Mesendoderm (in vitro differentiated cells): ENCODE measurements around the gene DCAF7.
A peak's percentile ranks its signal among the peaks of the same experiment; 100 is the strongest.

ENCODE experiments used
- DNase-seq: peaks from one replicate; pipeline ENCODE4 v3.0.0; 2013
- H2AK5ac ChIP-seq: 2 replicates; pipeline ENCODE4 v1.6.1; 2013; ENCODE audit warnings: low read length, inconsistent platforms
- H2BK120ac ChIP-seq: 2 replicates; pipeline ENCODE4 v1.6.1; 2013; ENCODE audit warnings: low read depth, mild to moderate bottlenecking, low read length, moderate library complexity, mixed read lengths
- H2BK15ac ChIP-seq: replicated peaks from 2 replicates; pipeline ENCODE4 v1.6.1; 2013; ENCODE audit warnings: low read depth, mild to moderate bottlenecking, moderate library complexity
- H2BK5ac ChIP-seq: 2 replicates; pipeline ENCODE4 v1.6.1; 2013; ENCODE audit warnings: low read length, inconsistent platforms
- H3K18ac ChIP-seq: 2 replicates; pipeline ENCODE4 v1.6.1; 2013; ENCODE audit warnings: mild to moderate bottlenecking, low read length, mixed read lengths
- H3K23ac ChIP-seq: one replicate; pipeline ENCODE4 v1.6.1; 2013; ENCODE audit warnings: low read length
- H3K27ac ChIP-seq: 2 replicates; pipeline ENCODE4 v1.5.1; 2013; ENCODE audit warnings: low read depth, mild to moderate bottlenecking, inconsistent platforms, low read length, moderate library complexity
- H3K27me3 ChIP-seq: 2 replicates; pipeline ENCODE4 v1.6.1; 2013; ENCODE audit warnings: low read length, control low read depth, mild to moderate bottlenecking, inconsistent platforms; ENCODE audit not compliant: insufficient read depth, poor library complexity
- H3K36me3 ChIP-seq: 2 replicates; pipeline ENCODE4 v1.6.1; 2013; ENCODE audit warnings: low read length, inconsistent platforms; ENCODE audit not compliant: control insufficient read depth, insufficient read depth
- H3K4ac ChIP-seq: one replicate; pipeline ENCODE4 v1.6.1; 2013; ENCODE audit warnings: low read depth, mild to moderate bottlenecking, low read length, moderate library complexity
- H3K4me1 ChIP-seq: 2 replicates; pipeline ENCODE4 v1.6.1; 2013; ENCODE audit warnings: low read depth, low read length, inconsistent platforms; ENCODE audit not compliant: control insufficient read depth
- H3K4me2 ChIP-seq: 2 replicates; pipeline ENCODE4 v1.6.1; 2013; ENCODE audit warnings: low read length
- H3K4me3 ChIP-seq: 2 replicates; pipeline ENCODE4 v1.5.1; 2013; ENCODE audit warnings: mild to moderate bottlenecking, low read length
- H3K56ac ChIP-seq: one replicate; pipeline ENCODE4 v1.6.1; 2013; ENCODE audit warnings: low read length
- H3K79me1 ChIP-seq: 2 replicates; pipeline ENCODE4 v1.6.1; 2013; ENCODE audit warnings: low read length, inconsistent platforms
- H3K79me2 ChIP-seq: 2 replicates; pipeline ENCODE4 v1.6.1; 2013; ENCODE audit warnings: mild to moderate bottlenecking, low read length; ENCODE audit not compliant: control insufficient read depth, insufficient read depth
- H3K9ac ChIP-seq: 2 replicates; pipeline ENCODE4 v1.6.1; 2013; ENCODE audit warnings: low read length, inconsistent platforms
- H4K5ac ChIP-seq: one replicate; pipeline ENCODE4 v1.6.1; 2013; ENCODE audit warnings: low read length
- H4K8ac ChIP-seq: one replicate; pipeline ENCODE4 v1.6.1; 2013; ENCODE audit warnings: low read depth, mild to moderate bottlenecking, control low read depth, low read length, moderate library complexity
- WGBS: extraction: QIAGEN DNeasy Blood & Tissue Kit; methylation state at CpG from one replicate; pipeline ENCODE4 v1.1.7; 2013; ENCODE audit warnings: low lambda C conversion rate, missing lambda C conversion rate; ENCODE audit not compliant: insufficient coverage; ENCODE audit errors: extremely low coverage; 5-methylcytosine and 5-hydroxymethylcytosine counted together

DCAF7 gene

GRCh38 chr17:63595132-63595531 lies 44.9 kb downstream of the DCAF7 start:
- no peaks in the 10 kb centered on the region for H3K4me1 ChIP-seq
- H3K79me2 ChIP-seq: no peaks in the 10 kb centered on the region
- H2BK5ac ChIP-seq: no peak overlapping the region
- H3K4me2 ChIP-seq: no peak overlapping the region
- H3K18ac ChIP-seq: no peak overlapping the region
- no peak for DNase-seq
- no peak overlapping the region for H3K27ac ChIP-seq
- no peak overlapping the region for H4K8ac ChIP-seq
- no peak overlapping the region for H3K23ac ChIP-seq
- H3K27me3 ChIP-seq: no peaks in the 10 kb centered on the region
- H2BK120ac ChIP-seq: no peak overlapping the region
- no peak overlapping the region for H3K9ac ChIP-seq
- no CpG with 5 or more reads among the region's 3 CpGs for WGBS
- H3K56ac ChIP-seq: no peak overlapping the region
- H3K4me3 ChIP-seq: no peak overlapping the region
- no peaks in the 10 kb centered on the region for H3K79me1 ChIP-seq
- no peak overlapping the region for H2AK5ac ChIP-seq
- no peak overlapping the region for H2BK15ac ChIP-seq
- H3K36me3 ChIP-seq: peaks cover 5% of the 10 kb centered on the region
- H4K5ac ChIP-seq: no peak overlapping the region
- H3K4ac ChIP-seq: no peak overlapping the region

GRCh38 chr17:63596856-63597586 lies 46.7 kb downstream of the DCAF7 start:
- Histone ChIP-seq H3K79me1 (peaks cover 2% of the 10 kb centered on the region), H3K56ac (no peak overlapping the region), H3K4me3 (no peak overlapping the region), H4K8ac (no peak overlapping the region), H3K18ac (no peak overlapping the region), H3K4me2 (no peak overlapping the region), H2BK15ac (no peak overlapping the region), H4K5ac (no peak overlapping the region), H2BK120ac (no peak overlapping the region), H3K4ac (no peak overlapping the region), H3K27ac (no peak overlapping the region), H3K9ac (no peak overlapping the region), H3K27me3 (no peaks in the 10 kb centered on the region), H3K79me2 (no peaks in the 10 kb centered on the region), H2AK5ac (no peak overlapping the region), H2BK5ac (no peak overlapping the region), H3K23ac (no peak overlapping the region), H3K4me1 (peaks cover 4% of the 10 kb centered on the region), H3K36me3 (no peaks in the 10 kb centered on the region)
- WGBS: no CpG with 5 or more reads among the region's 6 CpGs
- no peak for DNase-seq

- no peak for DNase-seq
- H2BK5ac ChIP-seq: no peak overlapping the region
- no peak overlapping the region for H3K4ac ChIP-seq
- no peak overlapping the region for H3K9ac ChIP-seq
- no peak overlapping the region for H3K18ac ChIP-seq
- H3K27ac ChIP-seq: no peak overlapping the region
- H2BK120ac ChIP-seq: no peak overlapping the region
- H4K8ac ChIP-seq: no peak overlapping the region
- H3K4me2 ChIP-seq: no peak overlapping the region
- peaks cover 2% of the 10 kb centered on the region for H3K79me1 ChIP-seq
- no peak overlapping the region for H3K4me3 ChIP-seq
- no CpG with 5 or more reads among the region's 2 CpGs for WGBS
- no peak overlapping the region for H3K56ac ChIP-seq
- no peak overlapping the region for H2BK15ac ChIP-seq
- H3K36me3 ChIP-seq: no peaks in the 10 kb centered on the region
- H3K4me1 ChIP-seq: peaks cover 4% of the 10 kb centered on the region
- H4K5ac ChIP-seq: no peak overlapping the region
- H3K27me3 ChIP-seq: no peaks in the 10 kb centered on the region
- H3K79me2 ChIP-seq: no peaks in the 10 kb centered on the region
- H3K23ac ChIP-seq: no peak overlapping the region
- no peak overlapping the region for H2AK5ac ChIP-seq
These were observed 48.0 kb downstream of the DCAF7 start for GRCh38 chr17:63598281-63598680.

GRCh38 chr17:63600569-63601438 lies 50.5 kb downstream of the DCAF7 start, which contains the start of gene TACO1:
Gene TACO1 (plus strand): TSS chr17:63600895. CDS start chr17:63601084, 189 bp downstream.
- Histone ChIP-seq H3K4ac (peak within 1 kb of the TSS; percentile 77), H2BK15ac (no peak within 1 kb of the TSS), H3K27me3 (no peaks in the 10 kb centered on the region), H4K8ac (no peak within 1 kb of the TSS), H3K36me3 (no peaks in the 10 kb centered on the region), H3K23ac (no peak within 1 kb of the TSS), H3K56ac (peak within 1 kb of the TSS; percentile 94), H3K27ac (no peak within 1 kb of the TSS), H3K4me2 (peak within 1 kb of the TSS; percentile 85), H4K5ac (peak within 1 kb of the TSS; percentile 74), H3K79me2 (no peaks in the 10 kb centered on the region), H2AK5ac (no peak within 1 kb of the TSS), H3K79me1 (peaks cover 2% of the 10 kb centered on the region), H2BK120ac (no peak within 1 kb of the TSS), H3K9ac (peak within 1 kb of the TSS; percentile 86), H2BK5ac (no peak within 1 kb of the TSS), H3K4me1 (peaks cover 4% of the 10 kb centered on the region), H3K4me3 (peak within 1 kb of the TSS; percentile 78), H3K18ac (peak within 1 kb of the TSS; percentile 35)
- no CpG with 5 or more reads among the region's 61 CpGs for WGBS
- peak; percentile 89 for DNase-seq

GRCh38 chr17:63601439-63602371 lies 51.4 kb downstream of the DCAF7 start:
- no peaks in the 10 kb centered on the region for H3K27me3 ChIP-seq
- peak overlapping the region; percentile 77 for H3K4ac ChIP-seq
- H3K18ac ChIP-seq: no peak overlapping the region
- H3K4me1 ChIP-seq: peaks cover 4% of the 10 kb centered on the region
- peak overlapping the region; percentile 78 for H3K4me3 ChIP-seq
- H3K9ac ChIP-seq: peak overlapping the region; percentile 86
- peak overlapping the region; percentile 94 for H3K56ac ChIP-seq
- no peak overlapping the region for H4K8ac ChIP-seq
- no CpG with 5 or more reads among the region's 9 CpGs for WGBS
- H2BK15ac ChIP-seq: no peak overlapping the region
- peaks cover 2% of the 10 kb centered on the region for H3K79me1 ChIP-seq
- H3K23ac ChIP-seq: no peak overlapping the region
- no peak overlapping the region for H3K27ac ChIP-seq
- H2BK120ac ChIP-seq: no peak overlapping the region
- no peak overlapping the region for H2BK5ac ChIP-seq
- no peak overlapping the region for H2AK5ac ChIP-seq
- peak; percentile 40 for DNase-seq
- peak overlapping the region; percentile 85 for H3K4me2 ChIP-seq
- H3K36me3 ChIP-seq: no peaks in the 10 kb centered on the region
- no peaks in the 10 kb centered on the region for H3K79me2 ChIP-seq
- no peak overlapping the region for H4K5ac ChIP-seq
